Activated naive CD8-positive, alpha-beta T cell treated with anti-CD3 and anti-CD28 coated beads, Interleukin-2, amount 10 ng/mL, durations not matched to agents 7 days and 5 days (primary cell): ENCODE data around the gene LSM4. TPM values are rescaled to one million over a fixed set of nuclear protein-coding genes. Genes with fewer than 3 reads are reported as not detected.
"Not testable (repeated sequence)": the region's sequence is repeated elsewhere in the genome, so short reads cannot be mapped to it uniquely, and the experiment has no call there.

Source experiments
- ATAC-seq: fragments of 150-1000 bp; cut with Tn5 transposase; one replicate; pipeline ENCODE4 v1.10.0; 2021; ENCODE audit warnings: low read depth, moderate library complexity
- POLR2A ChIA-PET: fragments of 350-600 bp; sonication (Branson Sonifier 250); formaldehyde crosslinking; loops from one replicate; lab custom pipeline; 2021; ENCODE audit warnings: antibody characterized with exemption; lab: Charles Lee
- DNase-seq: peaks from one replicate; pipeline ENCODE4 v3.0.0; 2021
- H3K27ac Mint-ChIP-seq: one replicate; pipeline ENCODE4 v1.8.0; 2022; ENCODE audit warnings: mild to moderate bottlenecking, mixed read lengths
- H3K27me3 Mint-ChIP-seq: one replicate; pipeline ENCODE4 v1.8.0; 2022; ENCODE audit warnings: mild to moderate bottlenecking, moderate library complexity, mixed read lengths
- H3K36me3 Mint-ChIP-seq: one replicate; pipeline ENCODE4 v1.8.0; 2021; ENCODE audit warnings: mild to moderate bottlenecking, mixed read lengths
- H3K4me1 Mint-ChIP-seq: one replicate; pipeline ENCODE4 v1.8.0; 2021; ENCODE audit warnings: mixed read lengths
- H3K4me3 Mint-ChIP-seq: one replicate; pipeline ENCODE4 v1.8.0; 2022; ENCODE audit warnings: mild to moderate bottlenecking, moderate library complexity, mixed read lengths
- H3K9me3 Mint-ChIP-seq: one replicate; pipeline ENCODE4 v1.8.0; 2021; ENCODE audit warnings: mixed read lengths
- total RNA-seq, 2 experiments: library from RNA; stranded (reverse); gene quantifications; one replicate each; pipeline ENCODE4 v1.2.3, GENCODE V29; 2021

LSM4 gene
- total RNA-seq, 2 experiments from 2014 or later: 151 to 157 TPM

DNA sequence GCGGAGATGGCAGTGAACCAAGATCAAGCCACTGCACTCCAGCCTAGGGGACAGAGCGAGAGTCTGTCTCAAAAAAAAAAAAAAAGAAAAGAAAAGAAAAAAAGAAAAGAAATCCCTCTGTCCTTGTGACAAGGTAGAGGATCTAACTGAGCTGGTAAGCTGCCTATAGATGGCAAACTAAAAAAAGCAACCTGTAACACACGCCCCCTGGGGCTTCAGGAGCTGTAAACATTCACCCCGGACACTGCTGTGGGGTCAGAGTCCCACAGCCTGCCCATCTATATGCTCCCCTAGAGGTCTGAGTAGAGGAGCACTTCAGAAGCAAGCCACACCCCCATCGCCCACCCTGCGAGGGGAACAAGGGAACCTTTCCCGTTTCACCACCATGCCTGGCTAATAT, 13.2 kb upstream of the LSM4 start:
- H3K27ac Mint-ChIP-seq: no peak overlapping the region
- no peaks in the 10 kb centered on the region for H3K36me3 Mint-ChIP-seq
- DNase-seq (no peak), ATAC-seq (no peak)
- no peaks in the 10 kb centered on the region for H3K27me3 Mint-ChIP-seq
- POLR2A ChIA-PET: interaction anchor here (0.7 to 4.7 kb wide), 3 partner anchors 8 to 75 kb away, joined by 3 to 37 read pairs (median 3); partner anchors contain the start of gene JUND
- no peak overlapping the region for H3K4me3 Mint-ChIP-seq
- H3K9me3 Mint-ChIP-seq: no peaks in the 10 kb centered on the region
- H3K4me1 Mint-ChIP-seq: peaks cover 5% of the 10 kb centered on the region

- POLR2A ChIA-PET: interaction anchor here (0.7 kb wide), 1 partner anchor 73 kb away, joined by 5 read pairs; no protein-coding TSS in a partner anchor
- no peak for ATAC-seq
- DNase-seq: no peak
- peaks cover 4% of the 10 kb centered on the region for H3K4me1 Mint-ChIP-seq
- H3K9me3 Mint-ChIP-seq: no peaks in the 10 kb centered on the region
- H3K36me3 Mint-ChIP-seq: no peaks in the 10 kb centered on the region
- no peak overlapping the region for H3K27ac Mint-ChIP-seq
- no peaks in the 10 kb centered on the region for H3K27me3 Mint-ChIP-seq
- no peak overlapping the region for H3K4me3 Mint-ChIP-seq
Measured at GRCh38 chr19:18333680-18334079, 10.8 kb upstream of the LSM4 start.

GRCh38 chr19:18332917-18333530, 10.1 kb upstream of the LSM4 start:
- Mint-ChIP-seq H3K4me1 (peaks cover 8% of the 10 kb centered on the region), H3K27ac (no peak overlapping the region), H3K36me3 (no peaks in the 10 kb centered on the region), H3K4me3 (no peak overlapping the region), H3K27me3 (no peaks in the 10 kb centered on the region), H3K9me3 (no peaks in the 10 kb centered on the region)
- no peak for DNase-seq
- POLR2A ChIA-PET: no interaction called here
- no peak for ATAC-seq

DNA sequence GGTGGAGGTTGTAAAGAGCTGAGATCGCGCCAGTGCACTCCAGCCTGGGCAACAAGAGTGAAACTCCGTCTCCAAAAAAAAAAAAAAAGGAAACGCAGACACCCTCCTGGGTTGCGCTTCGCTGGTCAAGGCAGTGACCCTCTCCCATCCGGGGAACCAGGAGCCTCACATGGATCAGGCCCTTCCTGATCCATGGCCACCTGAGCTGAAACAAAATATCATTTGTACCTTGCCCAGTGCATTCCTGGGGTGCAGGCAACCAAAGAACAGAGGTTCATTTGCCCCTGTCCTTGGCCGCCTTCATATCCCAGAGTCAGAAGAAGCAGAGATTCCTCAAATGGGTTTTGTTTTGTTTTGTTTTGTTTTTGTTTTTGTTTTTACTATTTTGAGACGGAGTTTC, 8.0 kb upstream of the LSM4 start:
- DNase-seq: no peak
- POLR2A ChIA-PET: interaction anchor here (7.6 kb wide), 1 partner anchor 52 kb away, joined by 210 read pairs; the partner anchor contains the start of gene JUND
- H3K27me3 Mint-ChIP-seq: no peaks in the 10 kb centered on the region
- H3K9me3 Mint-ChIP-seq: no peaks in the 10 kb centered on the region
- no peak overlapping the region for H3K27ac Mint-ChIP-seq
- peaks cover 8% of the 10 kb centered on the region for H3K4me1 Mint-ChIP-seq
- H3K4me3 Mint-ChIP-seq: no peak overlapping the region
- ATAC-seq: no peak
- no peaks in the 10 kb centered on the region for H3K36me3 Mint-ChIP-seq

DNA sequence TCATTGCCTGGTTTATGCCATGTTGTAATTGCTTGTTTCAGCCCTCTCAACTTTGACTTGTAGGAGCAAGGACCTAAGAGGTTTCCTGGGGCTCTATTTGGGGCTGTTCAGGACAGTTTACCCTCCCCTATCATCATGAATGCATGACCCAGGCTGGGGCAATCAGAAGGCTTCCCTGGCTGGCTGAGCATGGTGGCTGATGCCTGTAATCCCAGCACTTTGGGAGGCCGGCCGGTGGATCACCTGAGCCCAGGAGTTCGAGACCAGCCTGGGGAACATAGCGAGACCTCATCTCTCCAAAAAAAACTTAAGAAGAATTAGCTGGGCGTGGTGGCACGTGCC, 6.1 kb upstream of the LSM4 start:
- Mint-ChIP-seq H3K4me3 (peak overlapping the region; percentile 68), H3K27me3 (no peaks in the 10 kb centered on the region), H3K36me3 (no peaks in the 10 kb centered on the region), H3K27ac (no peak overlapping the region), H3K4me1 (peaks cover 9% of the 10 kb centered on the region), H3K9me3 (no peaks in the 10 kb centered on the region)
- POLR2A ChIA-PET: interaction anchor here (0.7 to 7.6 kb wide), 8 partner anchors 8 to 137 kb away, joined by 3 to 210 read pairs (median 4); partner anchors contain the start of gene JUND
- ATAC-seq (no peak), DNase-seq (no peak)

DNA sequence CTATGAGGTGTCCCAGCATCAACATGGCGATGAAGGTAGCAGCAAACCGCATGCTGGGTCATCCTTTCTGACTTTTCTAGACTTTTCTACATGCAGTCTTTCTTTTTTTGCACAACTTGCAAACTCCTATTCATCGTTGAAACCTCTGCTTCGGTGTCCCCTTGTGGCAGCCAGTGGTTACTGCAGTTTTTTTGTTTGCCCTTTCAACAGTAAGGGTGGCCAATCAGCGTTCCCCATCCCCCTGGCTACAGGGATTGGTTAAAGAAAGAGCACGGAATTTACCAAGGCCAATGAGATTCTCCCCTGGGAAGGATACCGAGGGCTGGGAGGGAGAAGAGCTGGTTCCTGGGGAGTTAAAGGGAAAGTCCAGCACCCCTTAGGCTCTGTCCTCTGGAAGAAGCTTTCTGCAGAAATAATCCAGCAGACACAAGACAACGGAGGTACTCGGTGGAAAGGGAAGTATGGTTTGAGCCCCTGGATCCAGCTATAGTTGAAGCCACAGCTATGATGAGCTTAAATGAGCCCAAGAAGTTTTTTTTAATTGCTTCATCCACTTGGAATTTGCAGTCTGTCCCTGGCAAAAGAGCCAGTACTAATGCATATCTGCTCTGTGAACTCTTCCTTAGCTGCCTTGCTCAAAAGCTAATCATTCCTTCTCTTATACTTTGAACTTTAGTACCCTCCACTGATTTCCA, 5.6 kb upstream of the LSM4 start:
- Mint-ChIP-seq H3K4me1 (peaks cover 14% of the 10 kb centered on the region), H3K9me3 (no peaks in the 10 kb centered on the region), H3K27ac (peak overlapping the region; percentile 23), H3K4me3 (peak overlapping the region; percentile 68), H3K36me3 (no peaks in the 10 kb centered on the region), H3K27me3 (no peaks in the 10 kb centered on the region)
- POLR2A ChIA-PET: interaction anchor here (0.7 to 7.6 kb wide), 7 partner anchors 8 to 137 kb away, joined by 3 to 210 read pairs (median 4); partner anchors contain the start of gene JUND
- DNase-seq (peak; percentile 70), ATAC-seq (peak; percentile 99)

GRCh38 chr19:18326772-18327171, 3.9 kb upstream of the LSM4 start:
- no peaks in the 10 kb centered on the region for H3K27me3 Mint-ChIP-seq
- H3K4me1 Mint-ChIP-seq: peaks cover 22% of the 10 kb centered on the region
- no peak overlapping the region for H3K4me3 Mint-ChIP-seq
- peaks cover 3% of the 10 kb centered on the region for H3K36me3 Mint-ChIP-seq
- POLR2A ChIA-PET: interaction anchor here (0.6 to 7.6 kb wide), 5 partner anchors 23 to 265 kb away, joined by 3 to 210 read pairs (median 4); partner anchors contain the start of gene JUND
- H3K9me3 Mint-ChIP-seq: no peaks in the 10 kb centered on the region
- ATAC-seq (no peak), DNase-seq (no peak)
- H3K27ac Mint-ChIP-seq: no peak overlapping the region

DNA sequence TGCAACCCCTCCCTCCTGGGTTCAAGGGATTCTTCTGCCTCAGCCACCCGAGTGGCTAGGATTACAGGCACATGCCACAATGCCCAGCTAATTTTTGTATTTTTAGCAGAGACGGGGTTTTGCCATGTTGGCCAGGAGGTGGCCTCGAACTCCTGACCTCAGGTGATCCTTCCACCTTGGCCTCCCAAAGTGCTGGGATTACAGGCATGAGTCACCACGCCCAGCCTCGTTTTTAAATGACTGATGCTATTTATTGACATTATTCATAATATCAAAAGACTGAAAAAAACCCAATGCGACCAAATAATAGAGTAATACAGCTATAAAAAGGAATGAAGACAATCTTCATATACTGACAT, 1.5 kb upstream of the LSM4 start:
- POLR2A ChIA-PET: interaction anchor here (7.6 kb wide), 1 partner anchor 46 kb away, joined by 210 read pairs; the partner anchor contains the start of gene JUND
- not testable (repeated sequence) for ATAC-seq, H3K27me3 Mint-ChIP-seq

GRCh38 chr19:18322318-18322758, 538 bp downstream of the LSM4 start:
- Mint-ChIP-seq H3K4me1 (peaks cover 52% of the 10 kb centered on the region), H3K9me3 (no peaks in the 10 kb centered on the region), H3K27me3 (no peaks in the 10 kb centered on the region), H3K36me3 (peaks cover 29% of the 10 kb centered on the region), H3K4me3 (peak overlapping the region; percentile 94), H3K27ac (peak overlapping the region; percentile 97)
- no peak for DNase-seq
- POLR2A ChIA-PET: interaction anchor here (0.6 to 17.4 kb wide), 14 partner anchors 12 to 463 kb away, joined by 3 to 1033 read pairs (median 11); partner anchors contain the start of genes IQCN, JUND, MPV17L2 and RAB3A
- no peak for ATAC-seq

More for the DNA sequence above, 1.5 kb upstream of the LSM4 start:
- not testable (repeated sequence) for H3K9me3 Mint-ChIP-seq, H3K4me3 Mint-ChIP-seq, DNase-seq
- peaks cover 43% of the 10 kb centered on the region for H3K4me1 Mint-ChIP-seq
- H3K27ac Mint-ChIP-seq: peak overlapping the region; percentile 97
- H3K36me3 Mint-ChIP-seq: peaks cover 24% of the 10 kb centered on the region

DNA sequence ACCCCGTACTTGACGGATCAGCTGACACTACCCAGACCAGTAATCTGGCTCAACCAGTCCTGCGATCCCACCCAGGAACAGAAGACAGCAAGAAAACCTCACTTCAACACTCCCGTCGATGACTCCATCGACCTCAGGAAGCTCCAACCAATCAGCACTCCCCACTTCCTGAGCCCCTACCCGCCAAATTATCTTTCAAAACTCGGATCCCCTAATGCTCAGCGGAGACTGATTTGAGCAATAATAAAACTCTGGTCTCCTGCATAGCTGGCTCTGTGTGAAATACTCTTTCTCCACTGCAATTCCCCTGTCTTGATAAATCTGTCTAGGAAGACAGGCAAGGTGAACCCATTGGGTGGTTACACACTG, 1.2 kb downstream of the LSM4 start:
- Mint-ChIP-seq H3K4me1 (peaks cover 52% of the 10 kb centered on the region), H3K27ac (peak overlapping the region; percentile 97), H3K4me3 (peak overlapping the region; percentile 94), H3K9me3 (no peaks in the 10 kb centered on the region), H3K27me3 (no peaks in the 10 kb centered on the region), H3K36me3 (peaks cover 29% of the 10 kb centered on the region)
- DNase-seq: no peak
- POLR2A ChIA-PET: interaction anchor here (0.7 to 17.4 kb wide), 12 partner anchors 12 to 118 kb away, joined by 3 to 1033 read pairs (median 15); partner anchors contain the start of genes IQCN, JUND, RAB3A and SSBP4
- no peak for ATAC-seq

DNA sequence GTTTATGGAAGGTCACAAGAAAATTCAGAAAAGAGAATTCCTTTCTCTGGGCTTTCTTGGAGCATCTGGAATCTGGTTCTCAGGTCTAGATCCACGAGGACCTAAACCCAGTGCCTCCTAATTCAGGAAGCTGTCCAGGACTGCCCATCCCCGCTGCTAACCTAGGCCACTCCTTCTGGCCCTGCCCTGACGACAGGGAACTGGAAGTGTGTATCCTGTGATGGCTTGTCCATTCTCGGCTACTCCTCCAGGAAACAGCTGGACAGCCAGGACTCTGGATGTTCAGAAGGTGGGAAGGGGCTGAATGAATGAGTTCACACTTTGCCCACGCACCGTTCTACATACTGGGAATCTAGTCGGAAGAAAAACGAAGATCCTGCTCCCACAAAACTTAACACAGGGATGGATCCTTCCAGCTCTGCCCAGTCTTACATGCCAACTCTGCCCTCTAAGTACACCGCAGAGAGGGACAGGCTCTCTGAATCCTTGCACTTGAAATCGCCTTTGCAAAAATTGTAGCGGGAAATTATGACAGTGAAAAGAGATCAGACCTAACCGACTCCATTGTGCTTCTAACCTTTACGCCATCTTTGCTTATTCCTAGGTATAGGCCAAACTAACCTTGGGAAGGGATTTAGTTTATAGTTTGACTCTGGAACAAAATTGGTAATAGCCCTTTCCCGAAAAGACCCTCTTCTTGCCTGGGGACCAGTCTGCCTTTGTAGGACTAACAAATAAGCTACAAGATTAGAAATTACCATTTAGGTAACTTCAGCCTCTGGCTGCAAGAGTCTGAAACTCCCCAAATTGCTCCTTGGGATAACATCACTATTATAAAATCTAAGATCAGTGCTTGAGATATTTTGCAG, 1.8 kb downstream of the LSM4 start:
- peak overlapping the region; percentile 97 for H3K27ac Mint-ChIP-seq
- H3K9me3 Mint-ChIP-seq: no peaks in the 10 kb centered on the region
- peak overlapping the region; percentile 94 for H3K4me3 Mint-ChIP-seq
- H3K36me3 Mint-ChIP-seq: peaks cover 30% of the 10 kb centered on the region
- ATAC-seq: no peak
- POLR2A ChIA-PET: interaction anchor here (1.8 to 17.4 kb wide), 10 partner anchors 11 to 117 kb away, joined by 5 to 1033 read pairs (median 22); partner anchors contain the start of genes IQCN, JUND, RAB3A and SSBP4
- no peaks in the 10 kb centered on the region for H3K27me3 Mint-ChIP-seq
- no peak for DNase-seq
- peaks cover 52% of the 10 kb centered on the region for H3K4me1 Mint-ChIP-seq

GRCh38 chr19:18319591-18320135, 3.2 kb downstream of the LSM4 start:
- no peak for ATAC-seq
- no peaks in the 10 kb centered on the region for H3K9me3 Mint-ChIP-seq
- POLR2A ChIA-PET: interaction anchor here (0.6 to 17.4 kb wide), 7 partner anchors 10 to 1348 kb away, joined by 3 to 1033 read pairs (median 67); partner anchors contain the start of genes IQCN and JUND
- no peaks in the 10 kb centered on the region for H3K27me3 Mint-ChIP-seq
- H3K27ac Mint-ChIP-seq: peak overlapping the region; percentile 89
- peaks cover 57% of the 10 kb centered on the region for H3K4me1 Mint-ChIP-seq
- H3K36me3 Mint-ChIP-seq: peaks cover 35% of the 10 kb centered on the region
- peak overlapping the region; percentile 94 for H3K4me3 Mint-ChIP-seq
- DNase-seq: no peak
